A549 (cell line): ENCODE measurements around the gene OTOP2. TPM values are rescaled to one million over a fixed set of nuclear protein-coding genes. Genes with fewer than 3 reads are reported as not detected.

Experiments
- ATAC-seq, 2 experiments: fragments of 200-7000 bp in 1 of 2; fragments of >200 bp in 1 of 2; cut with Nextera tagmentation in 1 of 2; cut with Tn5 transposase in 1 of 2; 3 replicates each; pipeline versions ENCODE4 v1.8.0 to v1.9.1; 2018 to 2020; ENCODE audit warnings: mild to moderate bottlenecking in 1 of 2, moderate library complexity in 1 of 2
- CTCF ChIA-PET: fragments of 300-600 bp; sonication (Branson Sonifier 250); formaldehyde crosslinking; extraction: SDS; loops from one replicate; lab custom pipeline; 2021; ENCODE audit warnings: antibody characterized with exemption, inconsistent platforms; lab: Yijun Ruan, JAX
- POLR2A ChIA-PET: fragments of 350-600 bp; formaldehyde crosslinking; extraction: SDS; loops from one replicate; lab custom pipeline; 2021; ENCODE audit warnings: antibody characterized with exemption, inconsistent platforms; lab: Yijun Ruan, JAX
- DNase-seq, 2 experiments: peaks; one replicate each; pipeline versions ENCODE4 v3.0.0 to v3.0.0-alpha.2; 2011 to 2016; ENCODE audit warnings: low read depth in 1 of 2, low spot score in 1 of 2
- FAIRE-seq: peaks from 2 replicates; lab custom pipeline; 2011; peaks lifted over from hg19 to GRCh38; lab: Jason Lieb, UNC
- H3K27ac ChIP-seq, 2 experiments: fragments of >200 bp; sonication (Bioruptor Twin); formaldehyde crosslinking; 3 replicates each; pipeline ENCODE4 v1.5.1; 2016 to 2017
- H3K4me1 ChIP-seq: fragments of >200 bp; sonication (Bioruptor Twin); formaldehyde crosslinking; 3 replicates; pipeline ENCODE4 v1.6.1; 2016
- H3K4me2 ChIP-seq: fragments of >200 bp; sonication (Bioruptor Twin); formaldehyde crosslinking; 3 replicates; pipeline ENCODE4 v1.6.1; 2016
- H3K4me3 ChIP-seq: fragments of >200 bp; sonication (Bioruptor Twin); formaldehyde crosslinking; 3 replicates; pipeline ENCODE4 v1.5.1; 2016
- H3K9me3 ChIP-seq: fragments of >200 bp; sonication (Bioruptor Twin); formaldehyde crosslinking; 3 replicates; pipeline ENCODE4 v1.6.1; 2016
- BCL3 ChIP-seq: fragments of >200 bp; sonication (Bioruptor Twin); formaldehyde crosslinking; IDR thresholded peaks from 3 replicates; pipeline ENCODE4 v1.6.1; 2016
- CBX2 ChIP-seq: fragments of 200-600 bp; sonication (generic); IDR thresholded peaks from 2 replicates; pipeline ENCODE4 v1.6.1; 2016; ENCODE audit warnings: low read depth, mild to moderate bottlenecking, borderline replicate concordance
- CEBPB ChIP-seq, 2 experiments: fragments of >200 bp in 1 of 2; sonication (Bioruptor Twin) in 1 of 2; formaldehyde crosslinking in 1 of 2; IDR thresholded peaks; 2 replicates each; pipeline ENCODE4 v1.6.1; 2012 to 2016
- CHD2 ChIP-seq: fragments of 150-350 bp; IDR thresholded peaks from 2 replicates; pipeline ENCODE4 v1.6.1; 2014; ENCODE audit warnings: low read length; ENCODE audit not compliant: partially characterized antibody
- EHF ChIP-seq: fragments of 250-450 bp; sonication (Bioruptor Pico); IDR thresholded peaks from 2 replicates; pipeline ENCODE4 v1.5.0; 2020; ENCODE audit warnings: mild to moderate bottlenecking
- EHMT2 ChIP-seq: fragments of 200-600 bp; sonication (generic); IDR thresholded peaks from 2 replicates; pipeline ENCODE4 v1.6.1; 2016; ENCODE audit warnings: antibody characterized with exemption, low read depth, mild to moderate bottlenecking, moderate library complexity
- ELK1 ChIP-seq: fragments of 150-350 bp; IDR thresholded peaks from 2 replicates; pipeline ENCODE4 v1.6.1; 2014; ENCODE audit warnings: low read depth, mild to moderate bottlenecking, low read length
- GATA3 ChIP-seq: IDR thresholded peaks from 2 replicates; pipeline ENCODE4 v1.6.1; 2012; ENCODE audit warnings: borderline replicate concordance
- HEYL ChIP-seq: fragments of 250-450 bp; sonication (Bioruptor Pico); IDR thresholded peaks from 2 replicates; pipeline ENCODE4 v1.8.0; 2021; ENCODE audit warnings: mild to moderate bottlenecking, moderate library complexity
- JUN ChIP-seq, 2 experiments: fragments of >200 bp; sonication (Bioruptor Twin); formaldehyde crosslinking; IDR thresholded peaks; 2 replicates in 1 of 2; 3 replicates in 1 of 2; pipeline ENCODE4 v1.6.1; 2016 to 2017
- KDM1A ChIP-seq: fragments of 200-600 bp; sonication (generic); IDR thresholded peaks from 2 replicates; pipeline ENCODE4 v1.6.1; 2016; ENCODE audit warnings: low read depth, mild to moderate bottlenecking
- MAX ChIP-seq: IDR thresholded peaks from 2 replicates; pipeline ENCODE4 v1.6.1; 2012
- MAZ ChIP-seq: fragments of 150-350 bp; IDR thresholded peaks from 2 replicates; pipeline ENCODE4 v1.6.1; 2014; ENCODE audit warnings: antibody characterized with exemption, low read depth, low read length, borderline replicate concordance
- NR3C1 ChIP-seq: fragments of >200 bp; sonication (Bioruptor Twin); formaldehyde crosslinking; IDR thresholded peaks from 3 replicates; pipeline ENCODE4 v1.6.1; 2017
- PBX3 ChIP-seq: IDR thresholded peaks from 2 replicates; pipeline ENCODE4 v1.6.1; 2012
- POLR2A ChIP-seq: IDR thresholded peaks from 2 replicates; pipeline ENCODE4 v1.6.1; 2012; ENCODE audit warnings: mild to moderate bottlenecking, low read length
- POLR2AphosphoS2 ChIP-seq: conservative IDR thresholded peaks from 2 replicates; pipeline ENCODE4 v1.6.1; 2012; ENCODE audit warnings: low read length, improper control_type of control experiment, inconsistent platforms
- RCOR1 ChIP-seq: fragments of 150-350 bp; IDR thresholded peaks from 2 replicates; pipeline ENCODE4 v1.6.1; 2014; ENCODE audit warnings: antibody characterized with exemption, low read length, low read depth
- RFX5 ChIP-seq: fragments of 450-650 bp; IDR thresholded peaks from 2 replicates; pipeline ENCODE4 v1.7.1; 2014; ENCODE audit warnings: antibody characterized with exemption, mild to moderate bottlenecking, moderate library complexity
- RNF2 ChIP-seq: fragments of 200-600 bp; sonication (generic); IDR thresholded peaks from 2 replicates; pipeline ENCODE4 v1.6.1; 2016; ENCODE audit warnings: low read depth, mild to moderate bottlenecking, antibody characterized with exemption, moderate library complexity, borderline replicate concordance
- TFCP2L1 ChIP-seq: fragments of 250-450 bp; sonication (Bioruptor Pico); IDR thresholded peaks from 2 replicates; pipeline ENCODE4 v1.5.0; 2021; ENCODE audit warnings: mild to moderate bottlenecking
- TP53 ChIP-seq: fragments of 250-450 bp; sonication (Bioruptor Pico); IDR thresholded peaks from 2 replicates; pipeline ENCODE4 v1.5.0; 2021; ENCODE audit warnings: mild to moderate bottlenecking, moderate library complexity
- ZC3H11A ChIP-seq: fragments of 450-650 bp; IDR thresholded peaks from 2 replicates; pipeline ENCODE4 v1.6.1; 2014; ENCODE audit warnings: antibody characterized with exemption, mild to moderate bottlenecking
- ZFP36 ChIP-seq: fragments of 450-650 bp; IDR thresholded peaks from 2 replicates; pipeline ENCODE4 v1.6.1; 2014; ENCODE audit warnings: borderline replicate concordance; ENCODE audit not compliant: partially characterized antibody
- WGBS: methylation state at CpG from one replicate; pipeline ENCODE4 v1.1.6; 2017; ENCODE audit errors: missing lambda C conversion rate; 5-methylcytosine and 5-hydroxymethylcytosine counted together
- polyA plus RNA-seq, 4 experiments: library from polyadenylated mRNA; depleted of rRNA in 3 of 4; stranded (reverse); fragments of >200 nt; fragmentation: RNase III in 1 of 4; extraction: RNeasy Plus Mini Kit Qiagen cat#74134 plus additional on column Dnase treatment in 1 of 4; gene quantifications; 2 replicates in 3 of 4; 3 replicates in 1 of 4; pipeline ENCODE4 v1.2.3, GENCODE V29; 2011 to 2017

The OTOP2 gene
- polyA plus RNA-seq, 2 of the 4 experiments (the other 2 are of a cell fraction), result 0.06 TPM; not detected in 1

GRCh38 chr17:74946641-74947040, 22.6 kb downstream of the OTOP2 start:
- H3K4me3 ChIP-seq, result no peak overlapping the region
- no peak overlapping the region for H3K4me2 ChIP-seq
- FAIRE-seq (no peak), ATAC-seq (no peak), DNase-seq (no peak)
- no peak overlapping the region for H3K27ac ChIP-seq
- WGBS, result 88% methylated on average over 14 of the region's 14 CpGs
- no peaks in the 10 kb centered on the region for H3K9me3 ChIP-seq
- H3K4me1 ChIP-seq, result peaks cover 24% of the 10 kb centered on the region
- ChIA-PET POLR2A (no interaction called here), CTCF (interaction anchor here (0.9 to 42.3 kb wide), 3 partner anchors 11 to 43 kb away, joined by 3 to 1448 read pairs (median 1448); partner anchors contain the start of genes HID1, OTOP2, OTOP3 and USH1G)
- TF ChIP-seq POLR2A, result no peak
- TF ChIP-seq RNF2, result no peak
- no peak for TF ChIP-seq TP53 (CRISPR knock-in tag)
- no peak for TF ChIP-seq RCOR1

GRCh38 chr17:74947041-74947754, 23.1 kb downstream of the OTOP2 start:
- Histone ChIP-seq H3K27ac (no peak overlapping the region), H3K4me2 (no peak overlapping the region), H3K4me3 (no peak overlapping the region), H3K9me3 (no peaks in the 10 kb centered on the region), H3K4me1 (peaks cover 24% of the 10 kb centered on the region)
- DNase-seq, result no peak
- ChIA-PET POLR2A (no interaction called here), CTCF (interaction anchor here (0.9 to 42.3 kb wide), 3 partner anchors 10 to 42 kb away, joined by 3 to 1448 read pairs (median 1448); partner anchors contain the start of genes HID1, OTOP2, OTOP3 and USH1G)
- ATAC-seq, result no peak
- no peak for TF ChIP-seq CEBPB (IDR thresholded peaks at IDR 0.05)
- TF ChIP-seq TFCP2L1 (CRISPR knock-in tag), result no peak
- no peak for TF ChIP-seq ELK1
- TF ChIP-seq RFX5, result no peak
- TF ChIP-seq CBX2, result no peak
- no peak for TF ChIP-seq JUN (IDR thresholded peaks at IDR 0.05)
- no peak for TF ChIP-seq KDM1A
- no peak for TF ChIP-seq HEYL (CRISPR knock-in tag)
- no peak for TF ChIP-seq TP53 (CRISPR knock-in tag)
- no peak for TF ChIP-seq ZC3H11A
- TF ChIP-seq NR3C1, result no peak
- TF ChIP-seq CHD2, result no peak
- no peak for TF ChIP-seq RCOR1
- no peak for TF ChIP-seq EHMT2
- TF ChIP-seq BCL3, result no peak
- no peak for TF ChIP-seq POLR2AphosphoS2
- no peak for TF ChIP-seq EHF (CRISPR knock-in tag)
- no peak for TF ChIP-seq GATA3
- WGBS, result 90% methylated on average over 17 of the region's 17 CpGs
- no peak for FAIRE-seq

- ChIA-PET POLR2A (interaction anchor here (1.1 to 1.2 kb wide), 2 partner anchors 8 to 76 kb away, joined by 3 to 4 read pairs; no protein-coding TSS in a partner anchor), CTCF (interaction anchor here (1.0 to 42.3 kb wide), 6 partner anchors 8 to 182 kb away, joined by 3 to 1448 read pairs (median 7); partner anchors contain the start of genes HID1, MRPL58, NT5C and OTOP2)
- no peak overlapping the region for H3K4me3 ChIP-seq
- peaks cover 28% of the 10 kb centered on the region for H3K4me1 ChIP-seq
- no peak for FAIRE-seq
- no peak overlapping the region for H3K27ac ChIP-seq
- peak; percentile 14 to 17; a peak in 4 of 6 replicates for ATAC-seq
- H3K9me3 ChIP-seq, result no peaks in the 10 kb centered on the region
- H3K4me2 ChIP-seq, result no peak overlapping the region
- WGBS, result 53% methylated on average over 10 of the region's 12 CpGs
- TF ChIP-seq MAZ (no peak), EHF (CRISPR knock-in tag) (no peak), PBX3 (no peak), MAX (no peak), ZFP36 (no peak), JUN (IDR thresholded peaks at IDR 0.05) (no peak), RNF2 (no peak)
- no peak for DNase-seq
These were observed 25.5 kb downstream of the OTOP2 start for GRCh38 chr17:74949455-74950115.
